ENCODE measurements around the gene LPAR3.
A peak's percentile ranks its signal among the peaks of the same experiment; 100 is the strongest.

Gene LPAR3

DNA sequence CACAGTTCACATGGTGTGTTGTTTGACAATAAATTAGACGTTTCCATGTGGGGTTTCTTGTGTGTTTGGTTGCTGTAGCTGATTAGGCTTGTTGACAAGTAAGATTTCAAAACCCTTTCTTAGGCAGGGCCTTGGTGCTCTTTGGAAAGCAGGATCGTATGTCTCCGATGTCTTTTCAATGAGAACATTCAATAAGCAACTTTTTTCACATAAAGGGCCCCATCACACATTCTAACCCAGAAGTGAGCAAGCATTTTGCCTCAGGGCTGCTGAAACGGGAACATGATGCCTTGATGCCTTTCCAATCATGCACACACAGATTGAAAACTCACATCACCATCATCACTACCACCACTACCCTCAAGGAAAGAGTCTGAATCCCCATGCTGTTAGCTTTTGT lies 33.1 kb downstream of the LPAR3 start:
- no peak overlapping the region for H3K4me3 Mint-ChIP-seq
- no peak for DNase-seq
- H3K9me3 Mint-ChIP-seq: peaks cover 0 to 1% of the 10 kb centered on the region in 2 donors
- peaks cover 30 to 53% of the 10 kb centered on the region in 2 donors for H3K4me1 Mint-ChIP-seq
- H3K36me3 Mint-ChIP-seq: peaks cover 0 to 8% of the 10 kb centered on the region in 2 donors
- no peak for ATAC-seq (replicated peaks)
- no peak overlapping the region for H3K27ac Mint-ChIP-seq
- peaks cover 4% of the 10 kb centered on the region in 2 donors for H3K27me3 Mint-ChIP-seq

GRCh38 chr1:84857906-84858305 lies 35.1 kb downstream of the LPAR3 start:
- H3K36me3 Mint-ChIP-seq: peaks cover 0 to 5% of the 10 kb centered on the region in 2 donors
- H3K9me3 Mint-ChIP-seq: peaks cover 0 to 1% of the 10 kb centered on the region in 2 donors
- peaks cover 33 to 63% of the 10 kb centered on the region in 2 donors for H3K4me1 Mint-ChIP-seq
- H3K27ac Mint-ChIP-seq: no peak overlapping the region
- DNase-seq (no peak), ATAC-seq (replicated peaks) (no peak)
- no peak overlapping the region for H3K4me3 Mint-ChIP-seq
- H3K27me3 Mint-ChIP-seq: peaks cover 0 to 4% of the 10 kb centered on the region in 2 donors

- no peak overlapping the region for H3K27ac Mint-ChIP-seq
- H3K4me1 Mint-ChIP-seq: peaks cover 30 to 58% of the 10 kb centered on the region in 2 donors
- H3K4me3 Mint-ChIP-seq: no peak overlapping the region
- DNase-seq (no peak), ATAC-seq (replicated peaks) (no peak)
- peaks cover 0 to 5% of the 10 kb centered on the region in 2 donors for H3K36me3 Mint-ChIP-seq
- H3K9me3 Mint-ChIP-seq: peaks cover 0 to 1% of the 10 kb centered on the region in 2 donors
- peaks cover 0 to 4% of the 10 kb centered on the region in 2 donors for H3K27me3 Mint-ChIP-seq
These were observed 36.2 kb downstream of the LPAR3 start for GRCh38 chr1:84856726-84857270.

DNA sequence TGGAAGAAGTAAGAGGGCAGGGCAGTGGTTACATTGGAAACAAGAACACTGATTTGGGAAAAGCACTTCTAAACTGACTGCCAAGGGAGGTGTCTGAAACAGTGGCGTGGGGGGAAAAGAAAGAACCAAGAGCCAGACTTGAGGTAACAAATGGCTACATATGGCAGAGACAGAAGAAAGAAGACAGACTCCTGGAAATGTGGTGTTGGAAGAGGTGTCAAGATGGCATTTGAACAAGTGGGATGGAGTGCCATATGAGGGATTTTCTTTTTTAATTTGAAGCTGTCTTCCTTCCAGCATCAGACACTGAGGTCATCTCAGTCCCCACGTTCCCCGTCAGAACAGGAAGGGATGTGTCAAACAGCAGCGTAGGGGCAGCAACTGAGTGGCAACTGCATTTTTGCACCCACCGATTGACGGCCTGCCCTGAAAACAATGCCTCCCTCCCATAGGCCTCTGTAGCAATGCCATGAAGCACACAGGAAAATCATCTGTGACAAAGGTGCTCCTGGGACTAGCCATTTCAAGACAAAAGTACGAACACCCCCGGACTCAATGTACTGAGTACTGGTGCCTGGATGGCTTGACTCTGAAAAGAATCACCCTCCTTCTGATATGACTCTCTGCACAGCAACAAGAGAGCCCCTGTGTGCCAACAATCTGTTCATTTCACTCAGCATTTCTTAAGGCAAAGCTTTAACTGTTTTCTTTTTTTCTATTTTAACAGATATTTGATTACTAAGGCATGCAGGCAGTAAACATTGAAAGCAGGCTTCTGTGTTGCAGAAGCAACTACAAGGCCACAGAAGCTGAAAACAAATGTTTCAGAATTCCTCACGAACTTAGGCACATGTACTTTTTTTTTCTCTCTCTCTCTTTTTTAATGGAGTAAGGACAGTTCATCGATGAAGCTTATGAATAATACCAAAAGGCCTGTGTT lies 37.0 kb downstream of the LPAR3 start:
- peaks cover 23 to 50% of the 10 kb centered on the region in 2 donors for H3K4me1 Mint-ChIP-seq
- H3K4me3 Mint-ChIP-seq: no peak overlapping the region
- ATAC-seq (replicated peaks) (no peak), DNase-seq (no peak)
- peaks cover 0 to 1% of the 10 kb centered on the region in 2 donors for H3K9me3 Mint-ChIP-seq
- H3K27ac Mint-ChIP-seq: no peak overlapping the region
- H3K36me3 Mint-ChIP-seq: peaks cover 3 to 8% of the 10 kb centered on the region in 2 donors
- H3K27me3 Mint-ChIP-seq: peaks cover 0 to 4% of the 10 kb centered on the region in 2 donors

- H3K27ac Mint-ChIP-seq: peak overlapping the region; percentile 70
- H3K4me3 Mint-ChIP-seq: no peak overlapping the region
- no peak for ATAC-seq (replicated peaks)
- H3K9me3 Mint-ChIP-seq: no peaks in the 10 kb centered on the region
- peaks cover 3 to 6% of the 10 kb centered on the region in 2 donors for H3K36me3 Mint-ChIP-seq
- peaks cover 0 to 4% of the 10 kb centered on the region in 2 donors for H3K27me3 Mint-ChIP-seq
- peaks cover 23 to 46% of the 10 kb centered on the region in 2 donors for H3K4me1 Mint-ChIP-seq
- DNase-seq: no peak
These were observed 37.8 kb downstream of the LPAR3 start for GRCh38 chr1:84855168-84855567.

DNA sequence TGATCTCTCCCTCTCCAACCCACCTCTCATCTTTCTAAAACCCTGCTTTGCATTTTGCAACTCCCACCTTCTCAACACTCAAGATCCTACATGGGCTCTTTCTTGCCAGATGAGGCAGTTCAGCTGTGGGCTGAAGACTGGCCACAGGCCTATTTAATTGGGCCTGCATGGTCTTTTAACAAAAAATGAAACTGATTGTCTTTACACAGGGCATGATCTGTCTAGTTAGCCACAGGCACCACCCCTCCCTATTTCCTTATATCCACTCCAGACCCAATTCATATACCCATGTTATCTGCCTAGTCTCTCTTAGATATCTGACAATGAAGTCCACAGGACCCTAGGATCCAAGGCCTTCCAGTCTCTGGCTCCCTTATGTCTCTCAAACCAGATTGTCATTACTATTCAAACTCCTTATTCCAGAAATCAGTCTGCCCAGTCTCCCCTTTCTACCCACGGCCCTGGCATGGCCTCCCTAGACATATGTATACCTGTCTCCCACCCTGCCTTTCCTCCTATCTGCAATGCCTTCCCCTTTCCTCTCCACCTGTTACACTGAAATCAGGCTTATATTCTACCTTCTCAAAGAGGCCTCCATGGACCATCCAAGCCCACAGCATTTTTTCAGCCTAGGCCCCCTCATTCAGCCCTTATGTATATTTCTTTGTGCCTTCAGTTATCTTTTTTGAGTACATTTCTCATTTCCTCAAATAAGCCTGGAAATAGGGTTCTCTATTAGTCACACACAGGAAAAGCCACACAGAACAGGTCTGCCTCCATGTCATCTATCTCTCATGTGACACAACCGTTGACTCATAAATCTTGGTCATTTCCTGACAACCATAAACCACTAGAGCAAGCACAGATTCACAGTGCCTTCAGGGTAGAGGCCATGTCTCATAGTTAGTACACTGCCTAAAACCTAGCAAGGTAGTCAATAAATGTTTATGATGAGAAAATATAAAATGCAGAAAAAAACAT lies 39.0 kb downstream of the LPAR3 start:
- Mint-ChIP-seq H3K27ac (peak overlapping the region; percentile 70), H3K36me3 (peaks cover 3 to 6% of the 10 kb centered on the region in 2 donors), H3K9me3 (no peaks in the 10 kb centered on the region), H3K4me3 (no peak overlapping the region), H3K27me3 (peaks cover 0 to 4% of the 10 kb centered on the region in 2 donors), H3K4me1 (peaks cover 23 to 43% of the 10 kb centered on the region in 2 donors)
- DNase-seq (peak; percentile 44), ATAC-seq (replicated peaks) (peak; percentile 98 to 99)

GRCh38 chr1:84851839-84852238 lies 41.2 kb downstream of the LPAR3 start:
- H3K27me3 Mint-ChIP-seq: no peaks in the 10 kb centered on the region
- no peak for ATAC-seq (replicated peaks)
- DNase-seq: no peak
- peaks cover 3 to 6% of the 10 kb centered on the region in 2 donors for H3K36me3 Mint-ChIP-seq
- peaks cover 17 to 40% of the 10 kb centered on the region in 2 donors for H3K4me1 Mint-ChIP-seq
- no peaks in the 10 kb centered on the region for H3K9me3 Mint-ChIP-seq
- no peak overlapping the region for H3K4me3 Mint-ChIP-seq
- H3K27ac Mint-ChIP-seq: peak overlapping the region; percentile 49

DNA sequence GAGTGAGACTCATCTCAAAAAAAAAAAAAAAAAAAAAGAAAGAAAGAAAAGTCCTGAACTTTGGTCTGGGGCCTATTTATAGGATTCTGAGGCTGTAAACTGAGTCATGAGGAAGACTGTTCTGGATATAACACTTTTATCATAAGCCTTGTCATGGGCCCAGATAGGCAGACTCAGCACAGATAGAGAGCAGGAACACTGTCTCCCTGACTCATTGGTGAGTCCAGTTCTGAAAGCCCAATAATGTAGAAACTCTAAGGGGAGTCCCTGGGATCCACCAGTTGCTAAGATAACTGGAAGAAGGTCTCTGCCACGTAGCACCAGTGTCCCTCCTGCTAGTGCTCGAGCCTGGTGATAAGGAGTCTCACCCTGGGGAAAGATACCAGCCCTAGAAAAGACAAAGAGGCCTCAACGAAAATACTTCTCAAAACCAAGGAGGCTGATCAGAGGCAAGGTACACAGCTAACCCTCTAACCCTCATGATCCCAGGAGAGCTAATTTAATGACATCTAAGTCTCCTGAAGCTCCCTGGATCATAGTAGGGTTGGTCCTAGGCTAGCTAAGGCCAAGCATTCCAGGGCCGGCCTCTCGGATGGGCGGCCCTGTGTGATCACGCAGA lies 43.5 kb downstream of the LPAR3 start:
- ATAC-seq (replicated peaks) (no peak), DNase-seq (no peak)
- Mint-ChIP-seq H3K4me1 (peaks cover 10 to 27% of the 10 kb centered on the region in 2 donors), H3K9me3 (no peaks in the 10 kb centered on the region), H3K4me3 (no peak overlapping the region), H3K36me3 (peaks cover 3% of the 10 kb centered on the region in 2 donors), H3K27ac (no peak overlapping the region), H3K27me3 (no peaks in the 10 kb centered on the region)

DNA sequence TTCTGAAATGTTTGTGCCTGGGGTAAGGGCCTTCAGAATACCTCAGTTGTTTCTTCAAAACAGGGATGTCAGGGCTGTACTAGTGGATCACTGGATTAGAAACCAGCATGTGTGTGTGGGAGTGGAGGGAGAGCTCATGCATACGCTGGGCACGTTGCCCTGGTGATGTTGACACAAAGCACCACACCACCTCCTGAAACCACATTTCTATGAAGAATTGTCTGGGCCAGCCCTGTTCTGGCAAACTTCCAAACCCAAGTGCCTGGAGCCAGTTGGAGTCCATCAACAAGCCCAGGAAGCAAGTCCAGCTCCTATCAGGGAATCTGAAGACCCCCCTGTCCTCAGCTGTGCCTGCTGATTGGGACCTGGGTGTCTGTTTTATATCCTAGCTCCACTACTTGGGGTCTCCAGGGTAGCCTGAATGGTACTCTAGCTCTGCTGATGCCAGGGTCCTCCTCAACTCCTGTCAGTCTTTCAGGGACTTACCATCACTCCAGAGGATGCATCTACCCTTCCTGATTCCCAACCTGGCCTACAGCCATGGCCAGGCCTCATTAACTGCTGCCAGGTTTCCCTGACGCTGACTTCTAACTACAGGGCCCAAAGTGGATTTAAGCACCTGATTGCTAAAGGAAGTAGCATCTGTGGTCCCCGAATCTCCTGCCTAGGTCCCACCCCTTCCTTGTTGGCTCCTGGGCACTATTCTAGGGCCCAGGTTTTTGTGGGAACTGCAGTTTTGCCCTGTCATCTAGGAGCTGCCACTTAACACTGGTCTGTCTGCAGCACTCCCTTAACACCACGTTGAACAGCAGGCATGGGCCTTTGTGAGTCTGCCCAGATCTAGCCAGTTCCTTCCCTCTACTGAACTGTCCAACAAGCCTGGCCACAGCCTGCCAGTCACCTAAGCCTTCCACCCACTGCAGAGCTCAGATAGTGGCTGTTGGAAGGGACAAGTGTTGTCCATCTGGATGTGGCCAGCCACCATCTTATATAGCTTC lies 45.5 kb downstream of the LPAR3 start:
- Mint-ChIP-seq H3K4me1 (peaks cover 0 to 8% of the 10 kb centered on the region in 2 donors), H3K4me3 (no peak overlapping the region), H3K36me3 (peaks cover 3% of the 10 kb centered on the region in 2 donors), H3K27me3 (peaks cover 0 to 5% of the 10 kb centered on the region in 2 donors), H3K9me3 (no peaks in the 10 kb centered on the region), H3K27ac (peak overlapping the region; percentile 10)
- ATAC-seq (replicated peaks) (peak; percentile 34 to 60), DNase-seq (no peak)

GRCh38 chr1:84846387-84846786 lies 46.6 kb downstream of the LPAR3 start:
- H3K36me3 Mint-ChIP-seq: no peaks in the 10 kb centered on the region
- peaks cover 0 to 10% of the 10 kb centered on the region in 2 donors for H3K27me3 Mint-ChIP-seq
- H3K4me1 Mint-ChIP-seq: peaks cover 0 to 5% of the 10 kb centered on the region in 2 donors
- no peak overlapping the region for H3K27ac Mint-ChIP-seq
- H3K9me3 Mint-ChIP-seq: no peaks in the 10 kb centered on the region
- no peak overlapping the region for H3K4me3 Mint-ChIP-seq
- no peak for DNase-seq
- no peak for ATAC-seq (replicated peaks)

GRCh38 chr1:84845357-84845756 lies 47.6 kb downstream of the LPAR3 start:
- Mint-ChIP-seq H3K4me3 (no peak overlapping the region), H3K36me3 (no peaks in the 10 kb centered on the region), H3K27ac (no peak overlapping the region), H3K27me3 (peaks cover 0 to 10% of the 10 kb centered on the region in 2 donors), H3K9me3 (no peaks in the 10 kb centered on the region), H3K4me1 (peaks cover 0 to 5% of the 10 kb centered on the region in 2 donors)
- DNase-seq (no peak), ATAC-seq (replicated peaks) (no peak)

DNA sequence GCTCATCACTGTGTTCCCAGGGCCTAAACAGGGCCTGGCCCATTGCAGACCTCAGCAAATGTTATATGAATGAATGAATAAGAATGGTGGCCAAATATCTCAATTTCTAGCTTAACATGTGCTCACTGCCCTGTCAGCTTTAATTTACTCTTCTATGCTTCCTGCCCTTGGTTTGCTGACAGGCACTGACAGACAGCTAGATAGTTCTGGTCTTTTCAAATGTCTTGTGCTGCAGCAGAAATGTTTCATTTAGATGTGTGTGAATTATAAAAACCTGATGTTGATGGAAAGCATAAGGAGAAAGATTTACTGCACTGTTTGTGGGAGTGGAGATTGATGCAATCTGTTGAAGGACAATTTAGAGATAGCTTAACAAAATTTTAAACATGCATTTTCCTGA lies 48.9 kb downstream of the LPAR3 start:
- no peak overlapping the region for H3K27ac Mint-ChIP-seq
- DNase-seq (no peak), ATAC-seq (replicated peaks) (no peak)
- H3K9me3 Mint-ChIP-seq: no peaks in the 10 kb centered on the region
- peaks cover 0 to 5% of the 10 kb centered on the region in 2 donors for H3K4me1 Mint-ChIP-seq
- H3K4me3 Mint-ChIP-seq: no peak overlapping the region
- H3K27me3 Mint-ChIP-seq: peaks cover 2 to 11% of the 10 kb centered on the region in 2 donors
- H3K36me3 Mint-ChIP-seq: no peaks in the 10 kb centered on the region
